HepG2 (cell line): ENCODE data around the gene GBP3. TPM values are rescaled to one million over a fixed set of nuclear protein-coding genes. Genes with fewer than 3 reads are reported as not detected.

Experiments
- ATAC-seq: fragments of 200-7000 bp; cut with Tn5 transposase; 3 replicates; pipeline ENCODE4 v1.9.1; 2020; ENCODE audit warnings: mild to moderate bottlenecking, moderate library complexity
- BruUV-seq: library from RNA; stranded (reverse); fragments of 400-500 nt; replicated peaks from 2 replicates; lab custom pipeline; 2021; lab: Mats Ljungman, UMichigan
- CTCF ChIA-PET: fragments of 300-600 bp; formaldehyde crosslinking; extraction: SDS; loops from one replicate; lab custom pipeline; 2021; ENCODE audit warnings: low total read pairs, inconsistent platforms, low intra/inter-chr PET ratio; lab: Yijun Ruan, JAX
- POLR2A ChIA-PET: fragments of 350-600 bp; sonication (Branson Sonifier 250); formaldehyde crosslinking; loops from one replicate; lab custom pipeline; 2020; ENCODE audit warnings: antibody characterized with exemption, inconsistent platforms; lab: Yijun Ruan, JAX
- DNase-seq: peaks from one replicate; pipeline ENCODE4 v3.0.0-alpha.2; 2015; ENCODE audit warnings: low spot score
- FAIRE-seq: peaks from 3 replicates; lab custom pipeline; 2011; peaks lifted over from hg19 to GRCh38; lab: Jason Lieb, UNC
- H2AFZ ChIP-seq: one replicate; pipeline ENCODE4 v1.6.1; 2011; ENCODE audit warnings: low read length, inconsistent platforms
- H3K27ac ChIP-seq: fragments of 300-600 bp; 3 replicates; pipeline ENCODE4 v1.8.0; 2011; ENCODE audit warnings: mixed run types, mild to moderate bottlenecking, mixed read lengths, low read length, inconsistent platforms; ENCODE audit not compliant: insufficient read depth; ENCODE audit errors: extremely low read length
- H3K27me3 ChIP-seq, 2 experiments: fragments of 200-600 bp in 1 of 2; 2 replicates in 1 of 2; 3 replicates in 1 of 2; pipeline versions ENCODE4 v1.6.0 to v1.8.0; 2011; ENCODE audit warnings: low read length in 2 of 2, mild to moderate bottlenecking in 2 of 2, moderate library complexity in 2 of 2, inconsistent platforms in 1 of 2; ENCODE audit not compliant: insufficient read depth in 2 of 2, control insufficient read depth in 1 of 2
- H3K36me3 ChIP-seq, 2 experiments: fragments of 200-600 bp in 1 of 2; replicated peaks in 1 of 2; 2 replicates in 1 of 2; 3 replicates in 1 of 2; pipeline versions ENCODE4 v1.5.1 to v1.8.0; 2011; ENCODE audit warnings: low read length in 2 of 2, inconsistent platforms in 1 of 2; ENCODE audit not compliant: insufficient read depth in 2 of 2, control insufficient read depth in 1 of 2
- H3K4me1 ChIP-seq: 2 replicates; pipeline ENCODE4 v1.5.1; 2012; ENCODE audit warnings: low read length, inconsistent platforms; ENCODE audit not compliant: insufficient read depth
- H3K4me2 ChIP-seq: 2 replicates; pipeline ENCODE4 v1.6.0; 2011; ENCODE audit warnings: low read depth, low read length, inconsistent platforms
- H3K4me3 ChIP-seq, 3 experiments: fragments of 200-600 bp in 1 of 3; sonication (generic), shearing (Covaris generic) in 1 of 3; replicated peaks in 1 of 3; 2 replicates each; pipeline ENCODE4 v1.5.1; 2011 to 2016; ENCODE audit warnings: low read length in 3 of 3, inconsistent platforms in 2 of 3, low read depth in 2 of 3, mild to moderate bottlenecking in 2 of 3, control low read depth in 1 of 3, mixed read lengths in 1 of 3; ENCODE audit not compliant: insufficient read depth in 1 of 3
- H3K79me2 ChIP-seq: one replicate; pipeline ENCODE4 v1.6.1; 2011; ENCODE audit warnings: low read length, inconsistent platforms; ENCODE audit not compliant: insufficient read depth
- H3K9ac ChIP-seq: 2 replicates; pipeline ENCODE4 v1.6.0; 2011; ENCODE audit warnings: mild to moderate bottlenecking, low read depth, low read length, inconsistent platforms; ENCODE audit not compliant: insufficient read depth
- H3K9me3 ChIP-seq: 2 replicates; pipeline ENCODE4 v1.5.1; 2012; ENCODE audit warnings: mild to moderate bottlenecking, low read length
- H4K20me1 ChIP-seq: 2 replicates; pipeline ENCODE4 v1.6.0; 2011; ENCODE audit warnings: inconsistent platforms, mild to moderate bottlenecking, low read length, moderate library complexity; ENCODE audit not compliant: insufficient read depth
- ADNP ChIP-seq: sonication (generic); formaldehyde crosslinking; IDR thresholded peaks from 2 replicates; pipeline ENCODE4 v1.4.0; 2020; ENCODE audit warnings: missing genetic modification reagents
- DR1 ChIP-seq: sonication (generic); formaldehyde crosslinking; IDR thresholded peaks from 2 replicates; pipeline ENCODE4 v1.8.0; 2021; ENCODE audit warnings: mild to moderate bottlenecking, missing genetic modification reagents, inconsistent platforms
- EP300 ChIP-seq, 3 experiments: sonication (generic) in 1 of 3; formaldehyde crosslinking in 1 of 3; IDR thresholded peaks; 2 replicates each; pipeline versions ENCODE4 v1.5.1 to v1.6.1; 2011 to 2020; ENCODE audit warnings: low read depth in 2 of 3, low read length in 2 of 3, borderline replicate concordance in 1 of 3, improper control_type of control experiment in 1 of 3, mild to moderate bottlenecking in 1 of 3, missing genetic modification reagents in 1 of 3, moderate library complexity in 1 of 3
- ESRRA ChIP-seq: sonication (generic); formaldehyde crosslinking; IDR thresholded peaks from 2 replicates; pipeline ENCODE4 v1.5.1; 2020; ENCODE audit warnings: mild to moderate bottlenecking, low read depth, missing genetic modification reagents
- HCFC1 ChIP-seq: fragments of 150-350 bp; IDR thresholded peaks from 2 replicates; pipeline ENCODE4 v1.6.1; 2014; ENCODE audit warnings: low read depth, low read length
- HIVEP1 ChIP-seq: sonication (generic); formaldehyde crosslinking; IDR thresholded peaks from 2 replicates; pipeline ENCODE4 v1.4.0; 2020; ENCODE audit warnings: mild to moderate bottlenecking, missing genetic modification reagents
- KMT2B ChIP-seq: IDR thresholded peaks from 2 replicates; pipeline ENCODE4 v1.6.1; 2016; ENCODE audit warnings: missing genetic modification reagents, missing compliant biosample characterization
- MAFG ChIP-seq: sonication (generic); formaldehyde crosslinking; IDR thresholded peaks from 2 replicates; pipeline ENCODE4 v1.5.1; 2020; ENCODE audit warnings: mild to moderate bottlenecking, missing genetic modification reagents
- NFE2L1 ChIP-seq: sonication (generic); formaldehyde crosslinking; IDR thresholded peaks from 2 replicates; pipeline ENCODE4 v1.4.0; 2020; ENCODE audit warnings: missing genetic modification reagents, mild to moderate bottlenecking, borderline replicate concordance
- NFYB ChIP-seq: sonication (generic); formaldehyde crosslinking; IDR thresholded peaks from 2 replicates; pipeline ENCODE4 v1.4.0; 2020; ENCODE audit warnings: missing genetic modification reagents
- PATZ1 ChIP-seq: sonication (generic); formaldehyde crosslinking; IDR thresholded peaks from 2 replicates; pipeline ENCODE4 v1.4.0; 2020; ENCODE audit warnings: missing genetic modification reagents
- PHF21A ChIP-seq: sonication (generic); formaldehyde crosslinking; IDR thresholded peaks from 2 replicates; pipeline ENCODE4 v1.5.0; 2020; ENCODE audit warnings: mild to moderate bottlenecking, missing genetic modification reagents
- RORA ChIP-seq: sonication (generic); formaldehyde crosslinking; IDR thresholded peaks from 2 replicates; pipeline ENCODE4 v1.5.0; 2020; ENCODE audit warnings: mild to moderate bottlenecking, missing genetic modification reagents, moderate library complexity
- SOX5 ChIP-seq: IDR thresholded peaks from 2 replicates; pipeline ENCODE4 v1.6.1; 2016; ENCODE audit warnings: borderline replicate concordance
- TFE3 ChIP-seq: IDR thresholded peaks from 2 replicates; pipeline ENCODE4 v1.6.1; 2016
- YEATS2 ChIP-seq: sonication (generic); formaldehyde crosslinking; IDR thresholded peaks from 2 replicates; pipeline ENCODE4 v1.4.0; 2020; ENCODE audit warnings: missing genetic modification reagents, borderline replicate concordance
- ZNF44 ChIP-seq: sonication (generic); formaldehyde crosslinking; IDR thresholded peaks from 2 replicates; pipeline ENCODE4 v1.5.1; 2020; ENCODE audit warnings: mild to moderate bottlenecking, missing genetic modification reagents
- ZNF570 ChIP-seq: sonication (generic); formaldehyde crosslinking; IDR thresholded peaks from 2 replicates; pipeline ENCODE4 v1.4.0; 2020; ENCODE audit warnings: mild to moderate bottlenecking, missing genetic modification reagents, borderline replicate concordance
- ZNF703 ChIP-seq: sonication (generic); formaldehyde crosslinking; IDR thresholded peaks from 2 replicates; pipeline ENCODE4 v1.5.1; 2020; ENCODE audit warnings: missing genetic modification reagents, mild to moderate bottlenecking, moderate library complexity, borderline replicate concordance
- ZNF766 ChIP-seq: sonication (generic); formaldehyde crosslinking; IDR thresholded peaks from 2 replicates; pipeline ENCODE4 v1.5.0; 2020; ENCODE audit warnings: missing genetic modification reagents, borderline replicate concordance
- in situ Hi-C: cut with HindIII; loops from 2 replicates; pipeline ENCODE4 v1.10.0; 2017; ENCODE audit warnings: low pct_unique_long_range_greater_than_20kb; ENCODE audit not compliant: extremely low pct_ligation_motif_present
- intact Hi-C: fragments of 100-400 bp; cut with micrococcal nuclease; formaldehyde crosslinking; loops from one replicate; pipeline ENCODE4 v1.10.0; 2022; ENCODE audit not compliant: unreplicated experiment
- polyA plus RNA-seq, 8 experiments: library from polyadenylated mRNA; depleted of rRNA in 3 of 8; stranded (reverse) in 7 of 8; unstranded in 1 of 8; fragments of >200 nt; fragmentation: Illumina TruSeq in 4 of 8; extraction: Trizol in 4 of 8; gene quantifications; 2 replicates each; pipeline versions ENCODE4 v1.2.1 to v1.2.3, GENCODE V29; 2011 to 2016; ENCODE audit warnings: low read depth in 4 of 8, missing spikeins in 1 of 8, mixed read lengths in 1 of 8; ENCODE audit not compliant: insufficient read depth in 1 of 8
- total RNA-seq, 5 experiments: library from RNA; depleted of rRNA; stranded (reverse); fragments of >200 nt; fragmentation: Illumina TruSeq; extraction: Trizol; gene quantifications; 2 replicates each; pipeline ENCODE4 v1.2.3, GENCODE V29; 2016; ENCODE audit warnings: low read depth in 1 of 5

Gene GBP3
- total and polyA plus RNA-seq, 2 of the 13 experiments (the other 11 are each of a cell fraction or from before 2014, with no cell fraction given), result 0.16 to 0.46 TPM

- H3K9ac ChIP-seq, result no peak overlapping the region
- intact Hi-C loops, result no loop called here
- CTCF ChIA-PET, result no interaction called here
- H3K4me2 ChIP-seq, result no peak overlapping the region
- H3K4me3 ChIP-seq, result no peak overlapping the region
- H3K4me1 ChIP-seq, result peaks cover 51% of the 10 kb centered on the region
- in situ Hi-C loops, result no loop called here
- peaks cover 3 to 32% of the 10 kb centered on the region in 2 experiments; a peak in 3 of 5 replicates for H3K36me3 ChIP-seq
- no peak overlapping the region for H2AFZ ChIP-seq
- DNase-seq (no peak), ATAC-seq (no peak), FAIRE-seq (no peak)
- H3K79me2 ChIP-seq, result peaks cover 50% of the 10 kb centered on the region
- no TSS peak for BruUV-seq
- H3K9me3 ChIP-seq, result no peaks in the 10 kb centered on the region
- no peaks in the 10 kb centered on the region for H3K27me3 ChIP-seq
- POLR2A ChIA-PET, result interaction anchor here (1.2 kb wide), 1 partner anchor 9 kb away, joined by 3 read pairs; no protein-coding TSS in a partner anchor
- no peak for TF ChIP-seq NFE2L1
- no peak for TF ChIP-seq ADNP (CRISPR knock-in tag)
- TF ChIP-seq EP300 (IDR thresholded peaks at IDR 0.05; ENCODE audit: low read depth in 2 of 2, low read length in 2 of 2), result no peak
- TF ChIP-seq EP300 (CRISPR knock-in tag; IDR thresholded peaks at IDR 0.05; ENCODE audit: borderline replicate concordance), result no peak
- TF ChIP-seq ESRRA, result no peak
- TF ChIP-seq PATZ1 (CRISPR knock-in tag), result no peak
- TF ChIP-seq HIVEP1 (CRISPR knock-in tag), result no peak
- TF ChIP-seq ZNF766 (CRISPR knock-in tag), result no peak
- TF ChIP-seq RORA (CRISPR knock-in tag), result no peak
- TF ChIP-seq SOX5 (CRISPR knock-in tag), result no peak
- TF ChIP-seq ZNF703, result no peak
- TF ChIP-seq KMT2B (CRISPR knock-in tag), result no peak
- TF ChIP-seq ZNF44 (CRISPR knock-in tag), result no peak
- TF ChIP-seq ZNF570 (CRISPR knock-in tag), result no peak
- no peak for TF ChIP-seq YEATS2 (CRISPR knock-in tag)
- no peak for TF ChIP-seq PHF21A
- no peak for TF ChIP-seq DR1
- no peak for TF ChIP-seq TFE3 (CRISPR knock-in tag)
- no peak for TF ChIP-seq MAFG (CRISPR knock-in tag)
- TF ChIP-seq HCFC1, result no peak
- no peak for TF ChIP-seq NFYB (CRISPR knock-in tag)
- H4K20me1 ChIP-seq, result peaks cover 17% of the 10 kb centered on the region; the same call in 1 of the 2 replicates
- no peak overlapping the region for H3K27ac ChIP-seq
These were observed 40.6 kb downstream of the GBP3 start for GRCh38 chr1:88982055-88982454.
